Nephron (organoid): ENCODE results near the gene C19orf25.

Experiments used
- H3K27ac Mint-ChIP-seq, 3 experiments: 2 replicates each; pipeline ENCODE4 v1.8.0; 2020; ENCODE audit warnings: mixed read lengths in 3 of 3, mild to moderate bottlenecking in 2 of 3, moderate library complexity in 1 of 3
- H3K27me3 Mint-ChIP-seq: 2 replicates; pipeline ENCODE4 v1.8.0; 2021; ENCODE audit warnings: low read depth, mild to moderate bottlenecking, moderate library complexity, mixed read lengths
- H3K36me3 Mint-ChIP-seq: 2 replicates; pipeline ENCODE4 v1.8.0; 2020; ENCODE audit warnings: low read depth, mixed read lengths
- H3K4me1 Mint-ChIP-seq: 2 replicates; pipeline ENCODE4 v1.8.0; 2020; ENCODE audit warnings: mixed read lengths
- H3K4me3 Mint-ChIP-seq, 3 experiments: 2 replicates each; pipeline ENCODE4 v1.8.0; 2020; ENCODE audit warnings: mild to moderate bottlenecking in 3 of 3, mixed read lengths in 3 of 3, moderate library complexity in 2 of 3
- H3K9me3 Mint-ChIP-seq: 2 replicates; pipeline ENCODE4 v1.8.0; 2020; ENCODE audit warnings: mixed read lengths
- TF ChIP-seq, protein P1 (sequence below), 3 experiments: fragments of 200-600 bp; sonication (generic); IDR thresholded peaks; one replicate each; pipeline ENCODE4 v1.5.0; 2021; ENCODE audit warnings: antibody characterized with exemption in 3 of 3; ENCODE audit not compliant: unreplicated experiment in 3 of 3

The C19orf25 gene

DNA sequence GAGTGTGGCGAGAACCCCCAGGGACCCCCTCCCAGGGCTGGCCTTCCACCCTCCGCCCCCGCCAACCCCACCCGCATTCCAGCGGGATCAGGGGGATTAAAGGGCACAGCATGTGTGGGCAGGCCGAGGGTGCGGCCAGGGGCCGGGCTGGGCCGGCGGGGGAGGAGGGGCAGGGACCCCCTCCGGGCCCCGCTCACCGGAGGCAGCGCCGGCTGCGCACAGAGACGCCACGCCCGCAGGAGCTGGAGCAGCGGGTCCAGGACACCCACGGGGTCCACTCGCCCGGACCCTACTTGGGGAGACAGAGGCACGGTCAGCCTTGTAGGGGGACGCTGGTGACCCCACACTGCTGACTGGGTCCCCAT, 31.4 kb upstream of the C19orf25 start:
- Mint-ChIP-seq H3K36me3 (no peaks in the 10 kb centered on the region), H3K4me3 (peak overlapping the region in 1 of 3 experiments; percentile 67), H3K27me3 (peaks cover 34% of the 10 kb centered on the region), H3K27ac (no peak overlapping the region), H3K9me3 (no peaks in the 10 kb centered on the region), H3K4me1 (peaks cover 26% of the 10 kb centered on the region)
- TF ChIP-seq, protein P1, sequence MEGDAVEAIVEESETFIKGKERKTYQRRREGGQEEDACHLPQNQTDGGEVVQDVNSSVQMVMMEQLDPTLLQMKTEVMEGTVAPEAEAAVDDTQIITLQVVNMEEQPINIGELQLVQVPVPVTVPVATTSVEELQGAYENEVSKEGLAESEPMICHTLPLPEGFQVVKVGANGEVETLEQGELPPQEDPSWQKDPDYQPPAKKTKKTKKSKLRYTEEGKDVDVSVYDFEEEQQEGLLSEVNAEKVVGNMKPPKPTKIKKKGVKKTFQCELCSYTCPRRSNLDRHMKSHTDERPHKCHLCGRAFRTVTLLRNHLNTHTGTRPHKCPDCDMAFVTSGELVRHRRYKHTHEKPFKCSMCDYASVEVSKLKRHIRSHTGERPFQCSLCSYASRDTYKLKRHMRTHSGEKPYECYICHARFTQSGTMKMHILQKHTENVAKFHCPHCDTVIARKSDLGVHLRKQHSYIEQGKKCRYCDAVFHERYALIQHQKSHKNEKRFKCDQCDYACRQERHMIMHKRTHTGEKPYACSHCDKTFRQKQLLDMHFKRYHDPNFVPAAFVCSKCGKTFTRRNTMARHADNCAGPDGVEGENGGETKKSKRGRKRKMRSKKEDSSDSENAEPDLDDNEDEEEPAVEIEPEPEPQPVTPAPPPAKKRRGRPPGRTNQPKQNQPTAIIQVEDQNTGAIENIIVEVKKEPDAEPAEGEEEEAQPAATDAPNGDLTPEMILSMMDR (IDR thresholded peaks at IDR 0.05; ENCODE audit: unreplicated experiment in 3 of 3), result no peak

DNA sequence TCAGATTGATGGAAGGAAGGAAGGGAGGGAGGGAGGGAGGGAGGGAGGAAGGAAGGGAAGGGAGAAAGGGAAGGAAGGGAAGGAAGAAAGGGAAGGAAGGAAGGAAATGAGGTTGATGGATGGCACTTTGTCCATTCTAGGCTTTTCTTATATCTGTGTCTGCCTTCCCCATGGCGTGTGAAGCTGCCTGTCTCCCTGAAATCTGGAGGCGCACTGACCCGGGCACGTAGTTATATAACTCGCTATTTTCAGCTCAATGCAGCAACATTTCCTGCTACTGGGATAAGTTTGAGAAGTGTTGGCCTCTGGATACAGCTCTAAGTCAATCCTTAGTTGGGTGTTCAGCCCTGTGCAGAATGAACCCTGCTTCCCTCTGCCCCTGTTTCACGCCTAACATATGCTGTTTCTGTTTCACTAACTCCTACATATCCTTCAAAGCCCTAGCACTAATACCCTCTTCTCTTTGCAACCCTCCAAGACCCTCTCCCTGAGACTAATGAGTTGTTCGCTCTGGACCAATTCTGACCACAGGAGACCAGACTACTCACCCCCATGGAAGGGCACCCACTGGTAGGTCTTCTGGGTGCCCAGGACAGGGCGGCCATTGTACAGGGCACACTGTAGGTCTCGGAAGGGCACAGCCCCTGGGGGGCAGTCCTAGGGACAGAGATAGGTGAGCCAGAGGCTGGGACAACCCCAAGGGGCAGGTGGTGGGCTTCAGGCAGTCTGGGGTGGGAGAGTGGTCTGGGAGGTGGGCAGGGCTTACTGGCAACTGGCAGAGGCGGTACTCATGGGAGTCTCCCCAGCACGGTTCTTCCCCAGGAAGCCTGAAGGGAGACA, 30.8 kb upstream of the C19orf25 start:
- Mint-ChIP-seq H3K36me3 (no peaks in the 10 kb centered on the region), H3K9me3 (no peaks in the 10 kb centered on the region), H3K27ac (peak overlapping the region; percentile 65 to 89 (median 71)), H3K27me3 (peaks cover 36% of the 10 kb centered on the region), H3K4me1 (peaks cover 26% of the 10 kb centered on the region), H3K4me3 (peak overlapping the region; percentile 37 to 65 (median 52))
- TF ChIP-seq, protein P1 (IDR thresholded peaks at IDR 0.05; ENCODE audit: unreplicated experiment in 3 of 3), result no peak

DNA sequence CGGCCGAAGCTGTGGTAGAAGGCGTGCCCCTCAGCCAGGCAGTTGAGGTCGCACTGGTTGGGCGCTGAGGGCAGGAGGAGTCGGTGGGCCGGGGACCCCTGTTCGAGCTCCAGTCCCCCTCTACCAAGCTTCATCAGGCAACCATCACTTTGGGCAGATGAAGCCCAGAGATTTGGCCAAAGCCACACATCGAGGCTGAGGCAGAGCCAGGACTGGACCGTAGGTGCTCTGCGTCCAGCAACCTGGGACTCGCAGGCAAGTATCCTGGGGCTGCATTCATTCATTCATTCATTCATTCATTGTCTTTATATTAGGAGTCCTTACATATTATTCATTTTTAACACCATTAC, 29.5 kb upstream of the C19orf25 start:
- TF ChIP-seq, protein P1 (IDR thresholded peaks at IDR 0.05; ENCODE audit: unreplicated experiment in 3 of 3), result no peak
- H3K9me3 Mint-ChIP-seq, result no peaks in the 10 kb centered on the region
- peaks cover 39% of the 10 kb centered on the region for H3K27me3 Mint-ChIP-seq
- H3K4me1 Mint-ChIP-seq, result peaks cover 31% of the 10 kb centered on the region
- H3K4me3 Mint-ChIP-seq, result peak overlapping the region; percentile 30 to 91 (median 58)
- peak overlapping the region in 1 of 3 experiments; percentile 14 for H3K27ac Mint-ChIP-seq
- H3K36me3 Mint-ChIP-seq, result no peaks in the 10 kb centered on the region

DNA sequence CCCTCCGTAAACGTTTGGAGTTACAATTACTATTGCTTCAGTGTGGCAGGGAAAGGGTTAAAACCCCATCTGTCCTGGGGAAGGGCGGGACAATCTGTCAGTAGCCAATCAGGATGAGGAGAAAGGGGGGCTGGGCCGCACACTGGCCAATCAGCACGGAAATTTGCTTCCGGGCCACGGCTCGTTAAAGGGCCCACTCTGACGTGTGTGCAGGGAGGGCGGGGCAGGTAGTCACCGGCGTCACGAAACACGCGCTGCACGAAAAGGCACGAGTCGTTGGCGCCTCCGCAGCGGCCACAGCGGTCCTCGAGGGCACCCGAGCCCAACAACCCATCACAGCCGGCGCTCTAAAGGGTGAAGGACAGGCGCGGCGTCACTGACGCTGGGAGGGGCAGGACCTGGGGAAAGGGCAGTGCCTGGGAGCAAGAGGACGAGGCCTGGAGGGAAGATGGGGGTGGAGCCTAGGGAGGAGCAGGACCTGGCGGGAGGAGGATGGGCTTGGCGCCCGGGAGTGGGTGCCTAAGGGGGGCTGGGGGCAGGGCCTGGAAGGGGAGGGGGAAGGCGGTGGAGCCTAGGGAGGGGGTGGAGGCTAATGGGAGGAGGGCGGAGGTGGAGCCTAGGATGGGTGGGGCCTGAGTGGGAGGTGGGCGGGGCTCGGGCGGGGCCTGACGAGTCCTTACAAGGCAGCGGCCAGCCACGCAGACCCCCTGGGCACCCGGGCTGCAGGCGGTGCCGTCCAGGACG, 28.9 kb upstream of the C19orf25 start:
- Mint-ChIP-seq H3K4me1 (peaks cover 31% of the 10 kb centered on the region), H3K27ac (peak overlapping the region; percentile 91 to 97 (median 94)), H3K9me3 (no peaks in the 10 kb centered on the region), H3K4me3 (peak overlapping the region; percentile 86 to 91 (median 87)), H3K27me3 (peaks cover 44% of the 10 kb centered on the region), H3K36me3 (no peaks in the 10 kb centered on the region)
- TF ChIP-seq, protein P1 (IDR thresholded peaks at IDR 0.05; ENCODE audit: unreplicated experiment in 3 of 3), result no peak

DNA sequence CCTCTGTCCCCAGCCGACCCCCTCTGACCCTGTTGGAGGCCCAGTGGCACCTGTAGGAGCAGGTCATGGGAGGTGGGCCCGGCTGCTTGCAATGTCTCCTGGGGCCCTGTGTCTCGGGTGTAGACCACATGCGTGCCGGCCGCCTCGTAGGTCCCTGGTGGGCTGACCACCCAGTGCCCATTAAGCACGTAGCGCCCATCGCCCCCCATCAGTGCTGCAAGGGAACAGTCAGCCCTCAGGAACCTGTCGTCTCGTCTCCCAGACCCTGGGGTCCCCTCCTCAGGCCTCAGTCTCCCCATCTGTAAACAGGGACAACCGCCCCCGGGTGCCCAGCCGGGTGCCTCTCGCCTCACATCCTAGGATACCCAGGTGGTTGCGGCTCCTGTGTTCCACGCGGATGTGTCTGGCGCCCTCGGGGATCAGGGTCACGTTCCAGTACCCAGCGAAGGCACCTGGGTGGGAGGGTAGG, 28.2 kb upstream of the C19orf25 start:
- peak overlapping the region; percentile 91 to 97 (median 94) for H3K27ac Mint-ChIP-seq
- TF ChIP-seq, protein P1 (IDR thresholded peaks at IDR 0.05; ENCODE audit: unreplicated experiment in 3 of 3), result no peak
- no peak overlapping the region for H3K4me3 Mint-ChIP-seq
- peaks cover 45% of the 10 kb centered on the region for H3K27me3 Mint-ChIP-seq
- H3K36me3 Mint-ChIP-seq, result no peaks in the 10 kb centered on the region
- H3K4me1 Mint-ChIP-seq, result peaks cover 31% of the 10 kb centered on the region
- H3K9me3 Mint-ChIP-seq, result no peaks in the 10 kb centered on the region
